Ovary (tissue), 9 donors: ENCODE measurements around the gene DIP2C. TPM values are rescaled to one million over a fixed set of nuclear protein-coding genes. Genes with fewer than 3 reads are reported as not detected.
A peak's percentile ranks its signal among the peaks of the same experiment; 100 is the strongest.

Source experiments
- DNase-seq, 5 donors: peaks; one replicate each; pipeline ENCODE4 v3.0.0-alpha.2; 2019 to 2020
- H3K27ac ChIP-seq, 2 donors: fragments of 200-600 bp; one replicate each; pipeline versions ENCODE4 v1.5.1 to v1.8.0; 2019 to 2022
- H3K27me3 ChIP-seq: fragments of 200-600 bp; one replicate; pipeline ENCODE4 v1.8.0; 2022
- H3K36me3 ChIP-seq: fragments of 200-600 bp; sonication (generic); one replicate; pipeline ENCODE4 v1.5.1; 2019
- H3K4me1 ChIP-seq: one replicate; pipeline ENCODE4 v1.8.1; 2013; ENCODE audit warnings: mild to moderate bottlenecking, moderate library complexity; ENCODE audit not compliant: insufficient read depth
- H3K4me3 ChIP-seq: fragments of 200-600 bp; sonication (generic); one replicate; pipeline ENCODE4 v1.5.1; 2017
- H3K9me3 ChIP-seq, 2 donors: fragments of 200-600 bp in 1 of 2; sonication (generic) in 1 of 2; one replicate each; pipeline versions ENCODE4 v1.5.1 to v1.8.1; 2013 to 2019; ENCODE audit warnings: mild to moderate bottlenecking in 1 of 2, moderate library complexity in 1 of 2
- EP300 ChIP-seq: sonication (generic); formaldehyde crosslinking; IDR thresholded peaks from one replicate; pipeline ENCODE4 v1.6.1; 2017; ENCODE audit warnings: antibody characterized with exemption
- POLR2A ChIP-seq: fragments of 450-650 bp; IDR thresholded peaks from one replicate; pipeline ENCODE4 v1.6.1; 2017; ENCODE audit warnings: antibody characterized with exemption, mild to moderate bottlenecking, moderate library complexity
- WGBS, 3 donors: extraction: QIAGEN DNeasy Blood & Tissue Kit in 1 of 3; methylation state at CpG; one replicate each; pipeline versions ENCODE4 v1.1.5 to v1.1.7; 2013 to 2017; 5-methylcytosine and 5-hydroxymethylcytosine counted together
- intact Hi-C, 4 donors: fragments of 100-400 bp; cut with DNase I; formaldehyde crosslinking; loops; one replicate each; pipeline versions ENCODE4 v1.11.0 to v1.15.1; 2022 to 2023
- polyA plus RNA-seq, 2 donors: library from polyadenylated mRNA; stranded (reverse); fragments of 200-250 nt in 1 of 2; fragments of 350-450 nt in 1 of 2; fragmentation: Illumina TruSeq in 1 of 2; extraction: RNeasy Lipid Tissue Mini Kit (QIAGEN cat#74804) in 1 of 2; gene quantifications; one replicate each; pipeline ENCODE4 v1.2.3, GENCODE V29; 2013 to 2014
- total RNA-seq, 7 donors: library from RNA; depleted of rRNA in 2 of 7; stranded (reverse); fragments of >200 nt in 2 of 7; fragmentation: NEBNext Ultra II Directional in 3 of 7; extraction: Animal tissue kit (Norgen Biotek cat#: 25700) in 3 of 7; gene quantifications; one replicate each; pipeline versions ENCODE4 v1.1.0 to v1.2.4, GENCODE V29; 2016 to 2023
- TF ChIP-seq, protein P1 (sequence below), 3 donors: fragments of 450-650 bp in 2 of 3; fragments of 200-600 bp in 1 of 3; IDR thresholded peaks; one replicate each; pipeline versions ENCODE4 v1.5.1 to v1.8.0; 2016 to 2022; ENCODE audit warnings: antibody characterized with exemption in 3 of 3, mild to moderate bottlenecking in 1 of 3
- donor health status: DM: no; HTN: no; CAD: no; lungs with moderate emphysema.
- donor health status: DM: no; HTN: no; CAD: no.
- donor health status: Bipolar disorder and iron deficiency.
- donor health status: DM: yes; HTN: yes; CAD: no.
- donor health status: DM: no; HTN: no; CAD: no.
- donor health status: DM: yes; HTN: yes; CAD: no.

The DIP2C gene
- total and polyA plus RNA-seq, 9 donors, result 10.1 to 29.4 (median 22.2) TPM

DNA sequence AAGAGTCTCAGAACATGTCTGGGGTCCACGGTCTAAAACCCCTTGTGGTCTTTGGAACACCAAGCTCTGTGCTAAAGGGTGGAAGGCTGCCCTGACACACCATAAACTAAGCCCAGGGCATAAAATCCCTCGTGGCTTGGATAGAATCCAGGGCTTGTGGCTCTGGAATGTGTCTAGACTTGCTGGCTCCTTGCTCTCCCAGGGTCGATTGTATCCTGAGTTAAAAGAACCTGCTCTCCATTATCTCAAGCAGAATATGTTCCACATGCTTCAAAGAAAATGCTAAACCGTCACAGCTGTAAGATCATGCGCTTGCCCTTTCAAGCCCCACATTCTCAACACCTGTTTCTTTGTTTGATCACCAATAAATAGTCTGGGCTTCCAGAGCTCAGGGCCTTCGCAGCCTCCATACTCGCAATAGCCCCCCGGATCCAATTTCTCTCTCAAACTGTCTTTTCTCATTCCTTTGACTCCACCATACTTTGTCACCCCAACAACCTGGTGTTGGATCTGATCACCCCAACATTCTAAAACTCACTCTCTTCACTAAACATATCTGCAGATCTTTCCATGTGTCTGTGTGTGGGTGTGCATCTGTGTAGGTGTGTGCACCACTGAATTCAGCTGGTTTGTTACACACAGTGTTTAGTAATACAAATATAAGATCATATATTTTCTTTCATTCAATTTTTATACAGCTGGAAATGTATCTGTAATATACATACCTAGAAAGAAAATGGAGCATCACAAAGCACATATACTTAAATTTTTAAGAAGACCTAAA, 315.8 kb downstream of the DIP2C start:
- DNase-seq, result peak in 1 of 5 donors; percentile 46
- Histone ChIP-seq H3K36me3 (no peaks in the 10 kb centered on the region), H3K4me3 (no peak overlapping the region), H3K27me3 (no peaks in the 10 kb centered on the region), H3K4me1 (no peaks in the 10 kb centered on the region), H3K9me3 (no peaks in the 10 kb centered on the region), H3K27ac (no peak overlapping the region)
- intact Hi-C loops, result no loop called here
- TF ChIP-seq, protein P1, sequence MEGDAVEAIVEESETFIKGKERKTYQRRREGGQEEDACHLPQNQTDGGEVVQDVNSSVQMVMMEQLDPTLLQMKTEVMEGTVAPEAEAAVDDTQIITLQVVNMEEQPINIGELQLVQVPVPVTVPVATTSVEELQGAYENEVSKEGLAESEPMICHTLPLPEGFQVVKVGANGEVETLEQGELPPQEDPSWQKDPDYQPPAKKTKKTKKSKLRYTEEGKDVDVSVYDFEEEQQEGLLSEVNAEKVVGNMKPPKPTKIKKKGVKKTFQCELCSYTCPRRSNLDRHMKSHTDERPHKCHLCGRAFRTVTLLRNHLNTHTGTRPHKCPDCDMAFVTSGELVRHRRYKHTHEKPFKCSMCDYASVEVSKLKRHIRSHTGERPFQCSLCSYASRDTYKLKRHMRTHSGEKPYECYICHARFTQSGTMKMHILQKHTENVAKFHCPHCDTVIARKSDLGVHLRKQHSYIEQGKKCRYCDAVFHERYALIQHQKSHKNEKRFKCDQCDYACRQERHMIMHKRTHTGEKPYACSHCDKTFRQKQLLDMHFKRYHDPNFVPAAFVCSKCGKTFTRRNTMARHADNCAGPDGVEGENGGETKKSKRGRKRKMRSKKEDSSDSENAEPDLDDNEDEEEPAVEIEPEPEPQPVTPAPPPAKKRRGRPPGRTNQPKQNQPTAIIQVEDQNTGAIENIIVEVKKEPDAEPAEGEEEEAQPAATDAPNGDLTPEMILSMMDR (IDR thresholded peaks at IDR 0.05), result no peak
- no peak for TF ChIP-seq POLR2A
- no peak for TF ChIP-seq EP300
- WGBS, 3 donors, result 42 to 47% (median 46%) methylated on average over 8 of the region's 8 CpGs

GRCh38 chr10:373015-373414, 316.5 kb downstream of the DIP2C start:
- Histone ChIP-seq H3K27ac (no peak overlapping the region), H3K27me3 (no peaks in the 10 kb centered on the region), H3K4me1 (no peaks in the 10 kb centered on the region), H3K4me3 (no peak overlapping the region), H3K36me3 (no peaks in the 10 kb centered on the region), H3K9me3 (no peaks in the 10 kb centered on the region)
- intact Hi-C loops, result no loop called here
- DNase-seq, result peak in 1 of 5 donors; percentile 55
- 44 to 51% (median 45%) methylated on average over 4 of the region's 4 CpGs for WGBS, 3 donors
- TF ChIP-seq EP300 (no peak), POLR2A (no peak)
- TF ChIP-seq, protein P1 (IDR thresholded peaks at IDR 0.05), result no peak

DNA sequence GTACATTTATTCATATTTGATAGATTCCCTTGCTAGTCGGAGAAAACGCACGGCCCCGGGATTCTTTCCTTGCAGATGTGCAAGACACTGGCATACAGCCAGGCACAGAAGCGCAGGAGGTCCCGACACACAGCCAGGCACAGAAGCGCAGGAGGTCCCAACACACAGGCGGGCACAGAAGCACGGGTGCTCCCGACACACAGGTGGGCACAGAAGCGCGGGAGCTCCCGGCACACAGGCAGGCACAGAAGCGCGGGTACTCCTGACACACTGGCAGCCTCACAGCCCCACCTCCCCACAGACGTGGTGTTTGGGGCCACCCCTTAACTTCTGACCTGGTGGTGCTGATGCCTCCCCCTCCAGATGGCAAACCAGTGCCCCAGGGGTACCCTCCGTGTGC, 316.9 kb downstream of the DIP2C start:
- WGBS, 3 donors, result 65 to 78% (median 70%) methylated on average over 17 of the region's 17 CpGs
- no peaks in the 10 kb centered on the region for H3K4me1 ChIP-seq
- TF ChIP-seq POLR2A (no peak), EP300 (no peak)
- TF ChIP-seq, protein P1 (IDR thresholded peaks at IDR 0.05), result no peak
- H3K36me3 ChIP-seq, result no peaks in the 10 kb centered on the region
- no peak overlapping the region for H3K4me3 ChIP-seq
- H3K27me3 ChIP-seq, result no peaks in the 10 kb centered on the region
- H3K9me3 ChIP-seq, result no peaks in the 10 kb centered on the region
- peak overlapping the region in 1 of 2 donors; percentile 19 for H3K27ac ChIP-seq
- peak in 1 of 5 donors; percentile 50 for DNase-seq
- intact Hi-C loops, result no loop called here

DNA sequence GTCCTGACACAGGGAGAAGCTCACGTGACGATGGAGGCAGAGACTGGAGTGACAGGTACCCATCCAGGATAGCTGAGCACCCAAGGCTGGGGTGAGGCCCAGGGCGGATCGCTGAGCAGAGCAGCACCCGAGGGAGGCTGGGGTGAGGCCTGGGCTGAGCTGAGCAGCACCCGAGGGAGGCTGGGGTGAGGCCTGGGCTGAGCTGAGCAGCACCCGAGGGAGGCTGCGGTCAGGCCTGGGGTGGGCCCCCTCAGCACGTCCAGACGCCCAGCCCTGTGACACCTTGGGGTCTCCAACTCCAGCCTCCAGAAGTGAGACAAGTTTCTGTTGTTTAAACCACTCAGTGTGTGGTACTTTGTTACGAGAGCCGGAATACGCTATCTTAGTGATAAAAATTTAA, 318.0 kb downstream of the DIP2C start:
- intact Hi-C loops, result no loop called here
- H3K27ac ChIP-seq, result no peak overlapping the region
- no peaks in the 10 kb centered on the region for H3K36me3 ChIP-seq

More for the DNA sequence above, 318.0 kb downstream of the DIP2C start:
- no peak for TF ChIP-seq POLR2A
- TF ChIP-seq, protein P1 (IDR thresholded peaks at IDR 0.05), result no peak
- no peak for TF ChIP-seq EP300
- Histone ChIP-seq H3K9me3 (no peaks in the 10 kb centered on the region), H3K27me3 (no peaks in the 10 kb centered on the region), H3K4me3 (no peak overlapping the region), H3K4me1 (no peaks in the 10 kb centered on the region)
- no peak for DNase-seq
- WGBS, 3 donors, result 82 to 85% (median 83%) methylated on average over 13 of the region's 13 CpGs
